ENCODE results near the gene TLE3. TPM values are rescaled to one million over a fixed set of nuclear protein-coding genes. Genes with fewer than 3 reads are reported as not detected.

TLE3 gene
- polyA plus RNA-seq, 1 experiment = 3.7 TPM

DNA sequence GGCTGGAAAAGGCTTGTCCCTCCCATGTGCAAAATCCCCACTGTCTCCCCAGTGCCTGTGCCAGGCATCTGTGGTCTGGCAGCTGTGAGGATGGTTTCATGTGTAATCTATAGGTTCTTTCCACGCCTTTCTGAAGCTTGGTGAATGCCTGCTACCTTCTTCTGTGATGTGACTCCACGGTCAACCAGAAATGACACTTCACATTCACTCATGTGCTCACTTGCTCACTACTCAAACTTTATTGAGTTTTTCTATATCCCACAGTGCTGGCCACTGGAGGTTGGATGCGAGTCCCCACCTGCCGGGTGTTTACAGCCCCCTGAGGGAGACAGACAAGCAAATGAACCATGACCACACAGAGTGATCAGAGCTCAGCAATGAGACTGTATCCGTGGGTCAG lies 27.9 kb upstream of the TLE3 start:
- TF ChIP-seq, protein P1, sequence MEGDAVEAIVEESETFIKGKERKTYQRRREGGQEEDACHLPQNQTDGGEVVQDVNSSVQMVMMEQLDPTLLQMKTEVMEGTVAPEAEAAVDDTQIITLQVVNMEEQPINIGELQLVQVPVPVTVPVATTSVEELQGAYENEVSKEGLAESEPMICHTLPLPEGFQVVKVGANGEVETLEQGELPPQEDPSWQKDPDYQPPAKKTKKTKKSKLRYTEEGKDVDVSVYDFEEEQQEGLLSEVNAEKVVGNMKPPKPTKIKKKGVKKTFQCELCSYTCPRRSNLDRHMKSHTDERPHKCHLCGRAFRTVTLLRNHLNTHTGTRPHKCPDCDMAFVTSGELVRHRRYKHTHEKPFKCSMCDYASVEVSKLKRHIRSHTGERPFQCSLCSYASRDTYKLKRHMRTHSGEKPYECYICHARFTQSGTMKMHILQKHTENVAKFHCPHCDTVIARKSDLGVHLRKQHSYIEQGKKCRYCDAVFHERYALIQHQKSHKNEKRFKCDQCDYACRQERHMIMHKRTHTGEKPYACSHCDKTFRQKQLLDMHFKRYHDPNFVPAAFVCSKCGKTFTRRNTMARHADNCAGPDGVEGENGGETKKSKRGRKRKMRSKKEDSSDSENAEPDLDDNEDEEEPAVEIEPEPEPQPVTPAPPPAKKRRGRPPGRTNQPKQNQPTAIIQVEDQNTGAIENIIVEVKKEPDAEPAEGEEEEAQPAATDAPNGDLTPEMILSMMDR (IDR thresholded peaks at IDR 0.05; ENCODE audit: insufficient read depth, low read depth, low read length) = no peak
- no peaks in the 10 kb centered on the region for H3K36me3 ChIP-seq (ENCODE audit: control insufficient read depth, insufficient read depth, low read length)
- no peak for DNase-seq (ENCODE audit: low read depth)
- H3K4me3 ChIP-seq (ENCODE audit: low read depth, low read length) = no peak overlapping the region
- CTCF ChIA-PET = interaction anchor here (0.8 kb wide), 1 partner anchor 19 kb away, joined by 3 read pairs; no protein-coding TSS in a partner anchor
- POLR2A ChIA-PET = no interaction called here
- peaks cover 20% of the 10 kb centered on the region for H3K27me3 ChIP-seq (ENCODE audit: control insufficient read depth, insufficient read depth, low read length)

DNA sequence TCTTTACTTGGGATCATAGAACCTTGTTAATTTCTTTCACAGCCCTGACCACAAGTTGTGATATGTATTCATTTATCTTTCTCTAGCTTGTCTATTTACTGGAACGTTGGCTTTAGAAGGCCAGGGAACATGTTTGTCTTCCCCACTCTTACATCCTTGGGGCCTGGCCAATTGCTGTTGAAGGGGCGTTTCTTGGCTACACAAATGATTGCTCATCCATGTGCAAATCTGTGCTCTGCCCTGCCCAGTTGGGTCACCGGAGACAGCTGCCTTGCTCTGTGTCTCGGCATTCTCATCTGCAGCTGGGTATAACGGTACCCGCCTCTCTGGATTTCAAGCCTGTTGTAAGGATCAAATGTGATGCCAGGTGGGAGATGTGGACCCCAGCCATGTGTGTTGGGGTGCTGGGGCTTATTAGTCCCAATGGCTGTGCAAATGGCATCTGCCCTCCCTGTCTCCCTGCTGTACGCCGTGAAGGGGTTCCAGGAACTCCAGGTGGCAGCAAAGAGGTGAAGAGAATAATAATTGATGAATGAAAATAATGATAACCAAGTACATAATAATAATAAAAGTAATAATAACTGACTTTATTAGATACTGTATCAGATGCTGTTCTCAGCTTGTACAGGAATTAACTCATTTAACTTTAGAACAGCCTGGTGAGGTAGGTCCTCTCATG lies 24.0 kb upstream of the TLE3 start:
- POLR2A ChIA-PET = no interaction called here
- H3K36me3 ChIP-seq (ENCODE audit: control insufficient read depth, insufficient read depth, low read length) = no peaks in the 10 kb centered on the region
- TF ChIP-seq, protein P1 (IDR thresholded peaks at IDR 0.05; ENCODE audit: insufficient read depth, low read depth, low read length) = no peak
- peaks cover 16% of the 10 kb centered on the region for H3K27me3 ChIP-seq (ENCODE audit: control insufficient read depth, insufficient read depth, low read length)
- H3K4me3 ChIP-seq (ENCODE audit: low read depth, low read length) = no peak overlapping the region
- CTCF ChIA-PET = interaction anchor here (0.7 to 1.4 kb wide), 4 partner anchors 10 to 364 kb away, joined by 3 read pairs; no protein-coding TSS in a partner anchor
- no peak for DNase-seq (ENCODE audit: low read depth)

- ChIA-PET POLR2A (no interaction called here), CTCF (interaction anchor here (0.5 to 1.4 kb wide), 5 partner anchors 10 to 363 kb away, joined by 3 read pairs; no protein-coding TSS in a partner anchor)
- DNase-seq (ENCODE audit: low read depth) = no peak
- TF ChIP-seq, protein P1 (IDR thresholded peaks at IDR 0.05; ENCODE audit: insufficient read depth, low read depth, low read length) = no peak
- H3K27me3 ChIP-seq (ENCODE audit: control insufficient read depth, insufficient read depth, low read length) = peaks cover 17% of the 10 kb centered on the region
- no peaks in the 10 kb centered on the region for H3K36me3 ChIP-seq (ENCODE audit: control insufficient read depth, insufficient read depth, low read length)
- no peak overlapping the region for H3K4me3 ChIP-seq (ENCODE audit: low read depth, low read length)
Observed at GRCh38 chr15:70120958-70121623, 23.4 kb upstream of the TLE3 start.

GRCh38 chr15:70119911-70120508 lies 22.3 kb upstream of the TLE3 start:
- no peak overlapping the region for H3K4me3 ChIP-seq (ENCODE audit: low read depth, low read length)
- DNase-seq (ENCODE audit: low read depth) = no peak
- TF ChIP-seq, protein P1 (IDR thresholded peaks at IDR 0.05; ENCODE audit: insufficient read depth, low read depth, low read length) = no peak
- CTCF ChIA-PET = no interaction called here
- POLR2A ChIA-PET = no interaction called here
- H3K27me3 ChIP-seq (ENCODE audit: control insufficient read depth, insufficient read depth, low read length) = peaks cover 15% of the 10 kb centered on the region
- no peaks in the 10 kb centered on the region for H3K36me3 ChIP-seq (ENCODE audit: control insufficient read depth, insufficient read depth, low read length)

DNA sequence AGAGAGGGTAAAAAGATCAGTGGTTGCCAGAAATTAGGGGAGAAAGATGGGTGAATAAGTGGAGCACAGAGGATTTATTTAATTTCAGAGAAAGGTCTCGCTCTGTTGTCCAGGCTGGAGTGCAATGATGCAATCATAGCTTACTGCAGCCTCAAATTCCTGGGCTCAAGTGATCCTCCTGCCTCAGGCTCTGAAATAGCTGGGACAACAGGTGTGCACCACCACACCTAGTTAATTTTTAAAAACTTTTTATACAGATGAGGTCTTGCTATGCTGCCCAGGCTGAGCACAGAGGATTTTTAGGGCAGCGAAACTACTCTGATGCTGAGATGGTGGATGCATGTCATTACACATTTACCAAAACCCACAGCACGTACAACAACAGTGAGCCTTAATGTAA lies 20.9 kb upstream of the TLE3 start:
- H3K4me3 ChIP-seq (ENCODE audit: low read depth, low read length) = no peak overlapping the region
- TF ChIP-seq, protein P1 (IDR thresholded peaks at IDR 0.05; ENCODE audit: insufficient read depth, low read depth, low read length) = no peak
- no peaks in the 10 kb centered on the region for H3K36me3 ChIP-seq (ENCODE audit: control insufficient read depth, insufficient read depth, low read length)
- ChIA-PET CTCF (no interaction called here), POLR2A (no interaction called here)
- no peak for DNase-seq (ENCODE audit: low read depth)
- peaks cover 11% of the 10 kb centered on the region for H3K27me3 ChIP-seq (ENCODE audit: control insufficient read depth, insufficient read depth, low read length)

Measured in BJ (cell line).